AG04450 (cell line): ENCODE measurements around the gene OR10P1. TPM values are rescaled to one million over a fixed set of nuclear protein-coding genes. Genes with fewer than 3 reads are reported as not detected.

ENCODE experiments used
- CTCF ChIA-PET: fragments of 300-600, 350-600 bp; formaldehyde crosslinking; extraction: SDS; loops from one replicate; lab custom pipeline; 2022; ENCODE audit warnings: antibody characterized with exemption, inconsistent platforms; lab: Charles Lee
- POLR2A ChIA-PET: fragments of 350-600 bp; formaldehyde crosslinking; extraction: SDS; loops from one replicate; lab custom pipeline; 2021; ENCODE audit warnings: antibody characterized with exemption, inconsistent platforms; lab: Yijun Ruan, JAX
- DNase-seq: peaks from one replicate; pipeline ENCODE4 v3.0.0-alpha.2; 2011; ENCODE audit warnings: low read depth, low spot score
- H3K27ac ChIP-seq: one replicate; pipeline ENCODE4 v1.5.1; 2012; ENCODE audit warnings: low read depth, low read length, control low read depth
- H3K27me3 ChIP-seq: one replicate; pipeline ENCODE4 v1.6.0; 2012; ENCODE audit warnings: low read length; ENCODE audit not compliant: control insufficient read depth, insufficient read depth
- H3K4me3 ChIP-seq: 2 replicates; pipeline ENCODE4 v1.5.1; 2011; ENCODE audit warnings: mild to moderate bottlenecking, low read depth, low read length, control low read depth
- H3K9me3 ChIP-seq: 2 replicates; pipeline ENCODE4 v1.5.1; 2012; ENCODE audit warnings: low read length; ENCODE audit not compliant: control insufficient read depth, insufficient read depth
- polyA plus RNA-seq: library from polyadenylated mRNA; depleted of rRNA; stranded (reverse); fragments of >200 nt; gene quantifications from 2 replicates; pipeline ENCODE4 v1.2.3, GENCODE V29; 2011
- TF ChIP-seq, protein P1 (sequence below): IDR thresholded peaks from 2 replicates; pipeline ENCODE4 v1.5.1; 2011; ENCODE audit warnings: low read depth, low read length, control low read depth, inconsistent platforms

The OR10P1 gene
- polyA plus RNA-seq, 1 experiment = not detected

DNA sequence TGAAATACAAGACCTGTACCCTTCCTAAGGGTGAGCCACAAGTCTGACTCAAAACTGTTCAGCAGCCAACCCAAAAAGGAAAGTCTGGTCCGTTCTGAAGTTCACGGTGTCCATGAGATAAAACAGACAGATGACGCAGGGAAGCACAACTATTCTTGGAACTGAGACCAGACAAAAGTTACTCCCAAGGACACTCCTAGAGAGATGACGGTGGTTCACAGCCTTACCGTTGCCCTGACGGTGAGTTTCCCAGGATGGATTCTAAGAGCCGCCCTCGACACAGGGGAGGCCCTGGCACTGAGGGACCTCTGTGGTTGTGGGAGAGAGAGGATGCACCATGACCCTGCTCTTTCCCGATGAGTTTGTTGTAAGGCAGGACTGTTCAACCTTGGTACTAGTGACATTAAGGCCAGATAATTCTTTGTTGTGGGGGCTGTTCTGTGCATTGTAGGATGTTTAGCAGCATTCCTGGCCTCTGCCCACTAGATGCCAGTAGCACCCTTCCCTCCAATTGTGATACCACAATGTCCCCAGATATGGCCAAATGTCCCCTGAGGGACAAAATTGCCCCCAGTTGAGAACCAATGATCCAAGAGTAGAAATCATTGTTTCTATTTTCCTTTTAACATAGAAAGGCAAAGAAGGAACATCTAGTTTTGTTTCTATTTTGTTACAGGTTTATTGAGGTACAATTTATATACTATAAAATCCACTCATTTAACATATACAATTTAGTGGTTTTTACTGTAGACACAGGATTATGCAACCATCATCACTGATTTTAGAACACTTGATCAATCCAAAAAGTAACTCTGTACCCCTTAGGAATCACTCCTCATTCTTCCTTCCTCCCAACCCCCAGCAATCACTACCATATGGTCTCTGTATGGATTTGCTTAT lies 23.0 kb downstream of the OR10P1 start:
- CTCF ChIA-PET = interaction anchor here (0.9 to 1.2 kb wide), 3 partner anchors 13 to 75 kb away, joined by 3 to 4 read pairs (median 4); no protein-coding TSS in a partner anchor

DNA sequence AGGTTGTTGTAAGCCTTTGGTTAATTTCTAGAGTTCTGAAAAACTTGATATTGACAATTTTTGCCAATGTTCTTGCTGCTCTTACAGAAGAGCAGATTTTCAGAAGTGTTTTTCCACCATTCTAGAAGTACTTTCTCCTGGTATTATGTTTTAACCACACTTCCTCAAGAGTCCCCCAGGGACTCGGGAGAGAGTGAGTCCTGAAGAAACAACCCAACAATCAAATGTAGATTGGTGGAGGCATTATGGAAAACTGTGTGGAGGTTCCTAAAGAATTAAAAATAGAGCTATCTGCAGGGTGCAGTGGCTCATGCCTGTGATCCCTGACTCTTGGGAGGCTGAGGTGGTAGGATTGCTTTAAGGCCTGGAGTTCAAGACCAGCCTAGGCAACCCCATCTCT lies 26.7 kb downstream of the OR10P1 start:
- CTCF ChIA-PET = interaction anchor here (0.6 to 2.1 kb wide), 2 partner anchors 9 to 74 kb away, joined by 3 to 5 read pairs; no protein-coding TSS in a partner anchor
- Histone ChIP-seq H3K4me3 (no peak overlapping the region), H3K9me3 (no peaks in the 10 kb centered on the region), H3K27ac (no peak overlapping the region), H3K27me3 (peaks cover 19% of the 10 kb centered on the region)
- POLR2A ChIA-PET = no interaction called here
- no peak for DNase-seq
- TF ChIP-seq, protein P1, sequence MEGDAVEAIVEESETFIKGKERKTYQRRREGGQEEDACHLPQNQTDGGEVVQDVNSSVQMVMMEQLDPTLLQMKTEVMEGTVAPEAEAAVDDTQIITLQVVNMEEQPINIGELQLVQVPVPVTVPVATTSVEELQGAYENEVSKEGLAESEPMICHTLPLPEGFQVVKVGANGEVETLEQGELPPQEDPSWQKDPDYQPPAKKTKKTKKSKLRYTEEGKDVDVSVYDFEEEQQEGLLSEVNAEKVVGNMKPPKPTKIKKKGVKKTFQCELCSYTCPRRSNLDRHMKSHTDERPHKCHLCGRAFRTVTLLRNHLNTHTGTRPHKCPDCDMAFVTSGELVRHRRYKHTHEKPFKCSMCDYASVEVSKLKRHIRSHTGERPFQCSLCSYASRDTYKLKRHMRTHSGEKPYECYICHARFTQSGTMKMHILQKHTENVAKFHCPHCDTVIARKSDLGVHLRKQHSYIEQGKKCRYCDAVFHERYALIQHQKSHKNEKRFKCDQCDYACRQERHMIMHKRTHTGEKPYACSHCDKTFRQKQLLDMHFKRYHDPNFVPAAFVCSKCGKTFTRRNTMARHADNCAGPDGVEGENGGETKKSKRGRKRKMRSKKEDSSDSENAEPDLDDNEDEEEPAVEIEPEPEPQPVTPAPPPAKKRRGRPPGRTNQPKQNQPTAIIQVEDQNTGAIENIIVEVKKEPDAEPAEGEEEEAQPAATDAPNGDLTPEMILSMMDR = no peak

More for the DNA sequence above, 23.0 kb downstream of the OR10P1 start:
- Histone ChIP-seq H3K27ac (no peak overlapping the region), H3K4me3 (no peak overlapping the region), H3K27me3 (peaks cover 29% of the 10 kb centered on the region), H3K9me3 (no peaks in the 10 kb centered on the region)
- POLR2A ChIA-PET = no interaction called here
- no peak for DNase-seq
- TF ChIP-seq, protein P1 = peak; percentile 53

DNA sequence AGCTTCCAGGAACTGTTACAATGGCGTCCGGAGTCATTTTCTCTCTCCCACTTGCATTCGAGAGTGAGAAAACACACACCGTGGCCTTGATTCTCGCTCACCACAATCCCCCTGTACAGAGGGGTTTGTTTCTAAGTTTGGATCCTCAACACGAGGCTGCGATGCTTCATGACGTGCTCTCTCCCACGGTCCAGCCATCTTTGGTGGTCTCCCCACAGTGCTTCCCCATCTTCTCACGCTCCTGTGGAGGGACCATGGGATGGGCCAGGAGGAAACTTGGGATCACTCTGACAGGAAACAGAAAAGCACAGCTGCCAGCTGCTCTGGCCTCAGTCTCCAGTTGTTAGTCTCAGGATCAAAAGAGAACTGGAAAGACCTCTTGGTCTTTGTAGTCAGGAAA lies 28.1 kb downstream of the OR10P1 start:
- Histone ChIP-seq H3K27me3 (peaks cover 11% of the 10 kb centered on the region), H3K4me3 (no peak overlapping the region), H3K9me3 (no peaks in the 10 kb centered on the region), H3K27ac (no peak overlapping the region)
- POLR2A ChIA-PET = no interaction called here
- no peak for DNase-seq
- CTCF ChIA-PET = interaction anchor here (1.0 to 2.1 kb wide), 2 partner anchors 8 to 10 kb away, joined by 3 to 5 read pairs; no protein-coding TSS in a partner anchor
- TF ChIP-seq, protein P1 = no peak

DNA sequence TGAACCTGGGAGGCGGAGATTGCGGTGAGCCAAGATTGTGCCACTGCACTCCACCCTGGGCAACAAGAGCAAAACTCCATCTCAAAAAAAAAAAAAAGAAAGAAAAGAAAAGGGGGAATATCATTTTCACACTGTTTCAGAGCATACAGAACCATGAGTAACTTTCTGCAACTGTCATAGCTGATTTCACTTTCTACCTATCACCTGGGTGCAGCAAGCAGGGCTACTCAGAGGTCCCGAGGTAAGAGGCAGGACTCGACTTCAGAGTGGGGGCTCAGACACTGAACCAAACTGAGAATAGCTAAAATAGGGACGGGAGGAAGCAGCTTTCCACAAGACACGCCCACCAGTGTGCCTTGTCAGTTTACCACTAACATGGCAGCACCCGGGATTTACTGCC lies 29.8 kb downstream of the OR10P1 start:
- TF ChIP-seq, protein P1 = no peak
- CTCF ChIA-PET = interaction anchor here (1.1 to 1.4 kb wide), 2 partner anchors 10 to 12 kb away, joined by 3 to 6 read pairs; no protein-coding TSS in a partner anchor

GRCh38 chr12:55670276-55670675 lies 33.6 kb downstream of the OR10P1 start:
- H3K27ac ChIP-seq = no peak overlapping the region
- no peak for DNase-seq
- TF ChIP-seq, protein P1 = no peak
- CTCF ChIA-PET = interaction anchor here (3.9 kb wide), 1 partner anchor 14 kb away, joined by 14 read pairs; no protein-coding TSS in a partner anchor
- no peaks in the 10 kb centered on the region for H3K9me3 ChIP-seq
- no peak overlapping the region for H3K4me3 ChIP-seq
- POLR2A ChIA-PET = no interaction called here
- peaks cover 8% of the 10 kb centered on the region for H3K27me3 ChIP-seq

More for the DNA sequence above, 29.8 kb downstream of the OR10P1 start:
- no peak for DNase-seq
- no peak overlapping the region for H3K27ac ChIP-seq
- peaks cover 7% of the 10 kb centered on the region for H3K27me3 ChIP-seq
- POLR2A ChIA-PET = interaction anchor here (0.7 kb wide), 1 partner anchor 51 kb away, joined by 4 read pairs; no protein-coding TSS in a partner anchor
- no peak overlapping the region for H3K4me3 ChIP-seq
- no peaks in the 10 kb centered on the region for H3K9me3 ChIP-seq
